Esophagus muscularis mucosa (tissue), 3 donors: Measurements from ENCODE around the gene BSND.

ENCODE experiments used
- CTCF ChIP-seq, 3 experiments: fragments of 200-600 bp in 2 of 3; fragments of 450-650 bp in 1 of 3; sonication (generic) in 2 of 3; IDR thresholded peaks; one replicate each; pipeline ENCODE4 v1.5.1; 2017 to 2019; ENCODE audit warnings: antibody characterized with exemption in 3 of 3, mild to moderate bottlenecking in 2 of 3, moderate library complexity in 1 of 3
- POLR2A ChIP-seq: fragments of 450-650 bp; IDR thresholded peaks from one replicate; pipeline ENCODE4 v1.6.1; 2017; ENCODE audit warnings: antibody characterized with exemption, moderate library complexity, mild to moderate bottlenecking, low read depth

- no peak for TF ChIP-seq POLR2A
- no peak for TF ChIP-seq CTCF (IDR thresholded peaks at IDR 0.05)
Measured at GRCh38 chr1:54981466-54981865, 17.3 kb upstream of the BSND start.
